Stomach smooth muscle (tissue), 2 donors: Measurements from ENCODE around the gene COL25A1.

Source experiments
- H3K27ac ChIP-seq: one replicate; pipeline ENCODE4 v1.7.0; 2013; ENCODE audit warnings: mild to moderate bottlenecking, low read length, inconsistent platforms
- H3K27me3 ChIP-seq, 2 donors: one replicate each; pipeline ENCODE4 v1.7.0; 2013; ENCODE audit warnings: low read length in 2 of 2; ENCODE audit not compliant: insufficient read depth in 2 of 2, control insufficient read depth in 1 of 2
- H3K36me3 ChIP-seq, 2 donors: one replicate each; pipeline ENCODE4 v1.7.0; 2013; ENCODE audit warnings: low read length in 2 of 2; ENCODE audit not compliant: control insufficient read depth in 2 of 2, insufficient read depth in 2 of 2
- H3K4me1 ChIP-seq: one replicate; pipeline ENCODE4 v1.7.0; 2013; ENCODE audit warnings: low read length; ENCODE audit not compliant: control insufficient read depth, insufficient read depth
- H3K4me3 ChIP-seq, 2 donors: one replicate each; pipeline ENCODE4 v1.7.0; 2013; ENCODE audit warnings: low read length in 2 of 2
- H3K9ac ChIP-seq, 2 donors: one replicate each; pipeline ENCODE4 v1.7.0; 2013; ENCODE audit warnings: low read length in 2 of 2, mild to moderate bottlenecking in 1 of 2
- H3K9me3 ChIP-seq, 2 donors: one replicate each; pipeline ENCODE4 v1.7.0; 2013; ENCODE audit warnings: low read length in 2 of 2; ENCODE audit not compliant: control insufficient read depth in 2 of 2
- donor health status: healthy.
- donor health status: Pancreatic carcinoma.

Gene COL25A1

DNA sequence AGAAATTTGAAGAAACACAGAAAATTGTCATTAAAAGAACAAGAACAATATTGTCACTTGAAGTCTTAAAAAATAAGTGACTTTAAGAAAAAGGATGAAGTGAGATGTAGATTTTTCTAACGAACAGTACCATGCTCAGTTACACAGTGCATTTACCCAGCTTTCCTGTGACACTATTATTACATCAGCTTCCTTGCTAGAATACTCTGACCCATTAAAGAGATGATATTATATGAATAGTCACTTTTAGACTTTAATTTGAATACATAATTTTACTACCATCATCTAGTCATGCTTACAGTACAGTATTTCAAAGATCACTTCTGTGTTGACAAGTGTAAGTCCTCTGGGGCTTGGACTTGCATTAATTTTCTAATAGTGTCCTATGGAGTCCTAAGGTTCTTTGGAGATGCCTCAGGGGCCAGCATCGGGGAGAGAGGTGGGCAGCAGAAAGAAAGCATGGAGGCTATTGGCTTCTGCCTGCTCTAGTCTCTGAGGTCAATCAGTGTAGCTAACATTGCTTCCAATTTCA lies 10.7 kb downstream of the COL25A1 start:
- Histone ChIP-seq H3K4me3 (no peak overlapping the region), H3K4me1 (no peaks in the 10 kb centered on the region), H3K9ac (no peak overlapping the region), H3K36me3 (no peaks in the 10 kb centered on the region), H3K27me3 (peaks cover 0 to 3% of the 10 kb centered on the region in 2 donors), H3K27ac (no peak overlapping the region), H3K9me3 (no peaks in the 10 kb centered on the region)

GRCh38 chr4:109290918-109291317 lies 11.5 kb downstream of the COL25A1 start:
- Histone ChIP-seq H3K27me3 (no peaks in the 10 kb centered on the region), H3K27ac (no peak overlapping the region), H3K9me3 (no peaks in the 10 kb centered on the region), H3K4me3 (no peak overlapping the region), H3K9ac (no peak overlapping the region), H3K4me1 (no peaks in the 10 kb centered on the region), H3K36me3 (no peaks in the 10 kb centered on the region)

DNA sequence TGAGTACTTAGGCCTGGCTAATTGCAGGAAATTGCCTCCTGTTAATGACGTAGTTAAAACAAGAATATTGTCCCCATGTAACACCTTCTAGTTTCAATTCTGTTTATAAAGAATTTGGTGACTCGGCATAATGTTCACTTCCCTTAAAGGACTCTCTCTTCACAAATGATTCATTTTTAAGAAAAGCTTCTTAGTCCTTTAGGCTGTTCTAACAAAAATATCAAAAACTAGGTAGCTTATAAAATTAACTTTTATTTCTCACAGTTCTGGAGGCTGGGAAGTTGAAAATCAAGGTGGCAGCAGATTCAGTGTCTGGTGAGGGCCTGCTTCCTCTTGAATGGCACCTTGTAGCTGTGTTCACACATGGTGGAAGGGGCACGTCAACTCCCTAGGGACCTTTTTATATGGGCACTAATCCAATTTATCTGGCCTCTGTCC lies 23.8 kb downstream of the COL25A1 start:
- Histone ChIP-seq H3K9me3 (no peaks in the 10 kb centered on the region), H3K27me3 (no peaks in the 10 kb centered on the region), H3K9ac (no peak overlapping the region), H3K27ac (no peak overlapping the region), H3K36me3 (no peaks in the 10 kb centered on the region), H3K4me3 (no peak overlapping the region), H3K4me1 (no peaks in the 10 kb centered on the region)

GRCh38 chr4:109276482-109277095 lies 25.9 kb downstream of the COL25A1 start:
- H3K4me1 ChIP-seq, result no peaks in the 10 kb centered on the region
- H3K9ac ChIP-seq, result no peak overlapping the region
- H3K27ac ChIP-seq, result no peak overlapping the region
- no peaks in the 10 kb centered on the region for H3K9me3 ChIP-seq
- H3K4me3 ChIP-seq, result no peak overlapping the region
- no peaks in the 10 kb centered on the region for H3K36me3 ChIP-seq
- no peaks in the 10 kb centered on the region for H3K27me3 ChIP-seq

DNA sequence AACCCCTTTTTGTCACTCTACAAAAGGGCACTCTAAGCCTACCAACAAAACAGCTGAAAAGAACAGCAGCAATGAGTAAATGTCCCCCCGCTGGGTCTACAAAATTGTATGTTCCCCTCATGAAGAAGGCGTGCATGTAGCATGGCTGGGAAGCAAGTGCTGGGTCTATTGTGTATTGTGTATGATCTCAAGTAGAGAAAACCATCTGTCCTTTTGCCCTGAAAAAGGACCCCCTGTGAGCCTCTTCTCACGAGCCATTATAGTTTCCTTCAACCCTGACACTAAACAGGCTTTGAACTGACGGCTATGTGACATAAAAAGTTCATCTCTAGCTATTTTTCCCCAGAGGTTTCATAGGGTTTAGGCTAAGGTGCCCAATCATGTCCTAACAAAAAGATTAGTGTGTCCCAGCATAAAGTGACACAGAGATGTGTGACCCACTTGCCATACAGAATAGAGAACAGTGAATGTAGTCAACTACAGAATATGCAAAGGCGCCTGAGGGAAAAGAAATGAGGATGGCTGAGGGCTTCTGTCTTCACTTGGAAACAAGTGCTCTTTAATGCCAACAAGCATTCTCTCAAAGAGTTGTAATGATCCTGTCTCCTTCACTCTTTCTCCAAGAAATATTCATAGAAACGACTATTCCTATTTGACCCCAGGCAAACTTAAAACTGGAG lies 27.3 kb downstream of the COL25A1 start:
- no peaks in the 10 kb centered on the region for H3K4me1 ChIP-seq
- H3K27me3 ChIP-seq, result no peaks in the 10 kb centered on the region
- no peak overlapping the region for H3K4me3 ChIP-seq
- no peak overlapping the region for H3K27ac ChIP-seq
- no peaks in the 10 kb centered on the region for H3K36me3 ChIP-seq
- no peaks in the 10 kb centered on the region for H3K9me3 ChIP-seq
- no peak overlapping the region for H3K9ac ChIP-seq

DNA sequence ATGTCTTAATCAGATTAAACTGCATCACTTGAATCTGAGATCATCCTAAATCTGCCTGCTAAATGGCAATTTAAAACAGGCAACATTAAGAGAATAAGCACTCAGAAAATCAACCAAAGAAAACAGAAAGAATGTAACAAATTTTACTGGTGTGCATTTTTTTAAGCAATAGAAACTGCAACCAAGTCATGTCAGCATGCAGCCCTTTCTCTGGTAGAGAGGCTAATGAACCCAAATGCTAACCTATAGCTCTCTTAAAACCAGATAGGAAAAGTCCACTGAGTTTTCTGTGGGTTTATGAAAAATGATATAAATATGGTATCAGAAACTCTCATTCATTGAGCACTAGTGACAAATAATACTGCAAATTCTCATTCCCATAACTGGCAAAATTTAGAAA lies 35.6 kb downstream of the COL25A1 start:
- H3K9ac ChIP-seq, result no peak overlapping the region
- H3K4me3 ChIP-seq, result no peak overlapping the region
- no peaks in the 10 kb centered on the region for H3K4me1 ChIP-seq
- H3K36me3 ChIP-seq, result no peaks in the 10 kb centered on the region
- no peaks in the 10 kb centered on the region for H3K9me3 ChIP-seq
- H3K27ac ChIP-seq, result no peak overlapping the region
- no peaks in the 10 kb centered on the region for H3K27me3 ChIP-seq

DNA sequence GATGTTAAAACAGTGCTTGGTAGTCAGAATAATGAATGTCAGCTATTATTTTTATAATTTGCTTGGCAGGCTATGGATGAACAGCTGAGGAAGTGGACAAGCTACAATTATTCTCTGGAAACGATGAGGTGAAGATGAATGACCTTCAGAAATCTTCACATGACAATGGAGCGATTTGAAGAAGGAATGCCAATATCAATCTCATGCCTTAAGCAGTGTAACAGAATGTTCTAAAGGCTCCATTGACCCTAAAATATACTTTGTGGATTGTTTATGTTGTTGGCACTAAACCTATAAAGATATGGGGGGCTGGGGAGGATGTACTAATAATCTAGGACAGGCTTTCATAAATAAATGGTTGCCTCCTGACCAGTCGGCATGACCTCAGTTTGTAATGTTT lies 36.2 kb downstream of the COL25A1 start:
- no peaks in the 10 kb centered on the region for H3K27me3 ChIP-seq
- H3K9ac ChIP-seq, result no peak overlapping the region
- H3K27ac ChIP-seq, result no peak overlapping the region
- no peak overlapping the region for H3K4me3 ChIP-seq
- H3K4me1 ChIP-seq, result no peaks in the 10 kb centered on the region
- H3K9me3 ChIP-seq, result no peaks in the 10 kb centered on the region
- no peaks in the 10 kb centered on the region for H3K36me3 ChIP-seq

- Histone ChIP-seq H3K4me1 (no peaks in the 10 kb centered on the region), H3K4me3 (no peak overlapping the region), H3K9ac (no peak overlapping the region), H3K27ac (no peak overlapping the region), H3K27me3 (no peaks in the 10 kb centered on the region), H3K36me3 (no peaks in the 10 kb centered on the region), H3K9me3 (no peaks in the 10 kb centered on the region)
Observed at GRCh38 chr4:109263721-109264120, 38.7 kb downstream of the COL25A1 start.

- Histone ChIP-seq H3K9me3 (no peaks in the 10 kb centered on the region), H3K27me3 (no peaks in the 10 kb centered on the region), H3K9ac (no peak overlapping the region), H3K4me3 (no peak overlapping the region), H3K27ac (no peak overlapping the region), H3K4me1 (no peaks in the 10 kb centered on the region), H3K36me3 (no peaks in the 10 kb centered on the region)
Observed at GRCh38 chr4:109256818-109257217, 45.6 kb downstream of the COL25A1 start.

GRCh38 chr4:109254845-109255244 lies 47.6 kb downstream of the COL25A1 start:
- no peaks in the 10 kb centered on the region for H3K9me3 ChIP-seq
- no peaks in the 10 kb centered on the region for H3K27me3 ChIP-seq
- no peak overlapping the region for H3K4me3 ChIP-seq
- no peak overlapping the region for H3K27ac ChIP-seq
- H3K9ac ChIP-seq, result no peak overlapping the region
- H3K36me3 ChIP-seq, result no peaks in the 10 kb centered on the region
- H3K4me1 ChIP-seq, result no peaks in the 10 kb centered on the region

- Histone ChIP-seq H3K36me3 (no peaks in the 10 kb centered on the region), H3K9me3 (no peaks in the 10 kb centered on the region), H3K4me1 (no peaks in the 10 kb centered on the region), H3K4me3 (no peak overlapping the region), H3K27ac (no peak overlapping the region), H3K27me3 (no peaks in the 10 kb centered on the region), H3K9ac (no peak overlapping the region)
Observed at GRCh38 chr4:109251396-109251795, 51.1 kb downstream of the COL25A1 start.
